ENCODE data around the gene ALG6. TPM values are rescaled to one million over a fixed set of nuclear protein-coding genes. Genes with fewer than 3 reads are reported as not detected.
A peak's percentile ranks its signal among the peaks of the same experiment; 100 is the strongest.

ALG6 gene
- total and polyA plus RNA-seq, 2 of the 13 experiments (the other 11 are each of a cell fraction or from before 2014, with no cell fraction given) = 6.8 to 8.1 TPM

GRCh38 chr1:63367215-63368103 lies at the start of gene ALG6 (continued):
- no peak for TF ChIP-seq ATRX (CRISPR knock-in tag; IDR thresholded peaks at IDR 0.05; ENCODE audit: borderline replicate concordance)
- peak; percentile 59; the same call in 1 of the 2 replicates for TF ChIP-seq MEIS2 (CRISPR knock-in tag; IDR thresholded peaks at IDR 0.05)
- TF ChIP-seq ATF3 (CRISPR knock-in tag; IDR thresholded peaks at IDR 0.05) = no peak
- TF ChIP-seq KDM1A (CRISPR knock-in tag; IDR thresholded peaks at IDR 0.05) = no peak
- no peak for TF ChIP-seq KLF15 (CRISPR knock-in tag; IDR thresholded peaks at IDR 0.05; ENCODE audit: borderline replicate concordance)
- TF ChIP-seq ELF3 (CRISPR knock-in tag; IDR thresholded peaks at IDR 0.05) = no peak; the same call in 1 of the 2 replicates
- TF ChIP-seq SRSF9 (IDR thresholded peaks at IDR 0.05; ENCODE audit: borderline replicate concordance, insufficient read depth, low read depth, low read length, poor library complexity, severe bottlenecking) = no peak
- TF ChIP-seq ZBTB7A (CRISPR knock-in tag; IDR thresholded peaks at IDR 0.05) = peak; percentile 66; the same call in 1 of the 2 replicates
- TF ChIP-seq NR3C1 (CRISPR knock-in tag; IDR thresholded peaks at IDR 0.05) = no peak
- peak; percentile 51; the same call in 1 of the 2 replicates for TF ChIP-seq YEATS2 (CRISPR knock-in tag; IDR thresholded peaks at IDR 0.05; ENCODE audit: borderline replicate concordance)
- TF ChIP-seq HMG20A (CRISPR knock-in tag; IDR thresholded peaks at IDR 0.05; ENCODE audit: borderline replicate concordance) = no peak
- TF ChIP-seq ZBTB33 (CRISPR knock-in tag; IDR thresholded peaks at IDR 0.05) = 0 out of 2 replicates have a peak, but pooled peaks have one; percentile 7
- no peak for TF ChIP-seq JUND (CRISPR knock-in tag; IDR thresholded peaks at IDR 0.05)
- no peak for TF ChIP-seq MBNL3 (CRISPR knock-in tag; conservative IDR thresholded peaks at IDR 0.05)
- no peak for TF ChIP-seq MLLT10 (CRISPR knock-in tag; IDR thresholded peaks at IDR 0.05)
- TF ChIP-seq TAF1 (CRISPR knock-in tag; IDR thresholded peaks at IDR 0.05) = peak; percentile 87
- no peak for TF ChIP-seq NFE2 (CRISPR knock-in tag; IDR thresholded peaks at IDR 0.05)
- no peak for TF ChIP-seq NCOA5 (CRISPR knock-in tag; IDR thresholded peaks at IDR 0.05)
- peak; percentile 54; the same call in 1 of the 2 replicates for TF ChIP-seq ZNF746 (CRISPR knock-in tag; IDR thresholded peaks at IDR 0.05)
- TF ChIP-seq KDM6A (CRISPR knock-in tag; IDR thresholded peaks at IDR 0.05; ENCODE audit: low read depth) = 0 out of 2 replicates have a peak, but pooled peaks have one; percentile 0
- TF ChIP-seq ZNF530 (CRISPR knock-in tag; IDR thresholded peaks at IDR 0.05; ENCODE audit: low read depth) = no peak
- TF ChIP-seq AFF4 (CRISPR knock-in tag; IDR thresholded peaks at IDR 0.05) = no peak
- peak; percentile 53; the same call in 1 of the 2 replicates for TF ChIP-seq THRA (CRISPR knock-in tag; IDR thresholded peaks at IDR 0.05; ENCODE audit: borderline replicate concordance)
